NAMALWA (cell line): ENCODE measurements around the gene SPRY2.

Experiments used
- DNase-seq: peaks from one replicate; pipeline ENCODE4 v3.0.0-alpha.2; 2015; ENCODE audit warnings: low spot score

SPRY2 gene

GRCh38 chr13:80313668-80314256 lies 27.2 kb downstream of the SPRY2 start:
- no peak for DNase-seq

- no peak for DNase-seq
Observed at GRCh38 chr13:80312967-80313366, 28.0 kb downstream of the SPRY2 start.

DNA sequence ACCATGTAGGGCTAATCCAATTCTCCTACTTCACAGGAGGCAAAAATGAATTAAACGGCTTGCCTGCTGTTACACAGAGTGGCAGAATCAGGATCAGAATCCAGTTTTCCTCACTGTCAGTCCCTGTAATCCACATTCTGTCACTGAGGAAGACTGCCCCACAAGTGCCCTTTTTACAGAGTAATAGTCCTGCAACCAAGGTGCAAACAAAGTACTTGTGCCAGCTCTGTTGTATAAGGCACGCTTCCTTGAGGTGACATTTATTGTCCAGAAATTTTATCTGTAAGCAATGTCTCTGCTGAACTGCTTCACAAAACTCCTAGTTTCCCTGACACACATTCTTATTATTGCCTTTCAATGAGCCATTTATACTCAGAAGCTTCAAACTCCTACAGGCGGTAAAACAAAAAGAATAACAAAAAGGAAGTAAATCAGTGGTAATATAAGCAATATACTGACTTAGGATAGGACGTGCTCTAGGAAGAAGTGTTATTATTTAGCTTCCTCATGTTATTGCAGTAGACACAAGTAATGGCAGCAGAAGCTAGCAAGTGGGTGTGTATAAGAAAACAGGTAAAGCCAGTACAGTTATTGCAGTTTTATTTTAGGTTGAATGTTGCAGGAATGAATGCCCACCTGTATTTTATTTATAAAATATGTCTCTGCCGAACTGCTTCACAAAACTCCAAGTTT lies 28.8 kb downstream of the SPRY2 start:
- DNase-seq: no peak

DNA sequence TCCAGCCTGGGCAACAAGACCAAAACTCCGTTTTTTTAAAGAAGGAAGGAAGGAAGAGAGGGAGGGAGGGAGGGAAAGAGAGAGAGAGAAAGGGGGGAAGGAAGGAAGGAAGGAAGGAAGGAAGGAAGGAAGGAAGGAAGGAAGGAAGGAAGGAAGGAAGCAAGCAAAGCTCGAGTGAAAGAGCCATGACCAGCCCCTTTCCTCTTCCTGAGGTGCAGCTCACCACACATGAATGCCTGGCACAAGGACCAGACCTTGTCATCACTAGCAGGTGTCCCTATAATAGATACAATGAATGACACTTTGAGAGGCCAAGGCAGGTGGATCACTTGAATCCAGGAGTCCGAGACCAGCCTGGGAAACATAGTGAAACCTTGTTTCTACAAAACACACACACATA lies 31.0 kb downstream of the SPRY2 start:
- DNase-seq: no peak

DNA sequence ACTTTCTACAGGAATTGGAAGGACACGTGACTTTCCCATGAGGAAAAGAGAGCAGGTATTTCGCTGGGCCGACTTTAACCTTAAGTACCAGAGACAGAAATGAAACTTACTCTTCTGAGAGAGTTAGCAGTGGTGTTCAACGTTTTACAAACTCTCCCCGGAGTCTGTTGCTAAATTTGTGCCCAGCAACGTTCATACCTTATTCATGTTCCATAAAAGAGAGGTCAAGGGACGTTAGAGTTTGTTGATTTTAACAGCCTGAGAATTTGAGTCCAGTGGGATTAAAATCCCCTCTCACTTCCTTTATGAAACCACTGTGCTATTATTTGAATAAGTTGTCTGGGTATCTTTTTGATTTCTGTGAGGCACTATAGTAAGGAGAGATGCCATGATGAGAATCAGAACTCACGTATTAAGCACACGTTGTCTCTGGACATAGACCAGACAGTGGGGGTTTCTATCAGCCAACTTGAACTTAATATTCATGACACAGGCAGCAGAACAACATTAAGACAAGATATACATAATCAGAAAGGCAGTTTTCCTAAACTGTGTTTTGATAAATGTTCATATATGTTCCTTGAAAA lies 33.4 kb downstream of the SPRY2 start:
- DNase-seq: no peak

- no peak for DNase-seq
Observed at GRCh38 chr13:80306337-80306972, 34.5 kb downstream of the SPRY2 start.

DNA sequence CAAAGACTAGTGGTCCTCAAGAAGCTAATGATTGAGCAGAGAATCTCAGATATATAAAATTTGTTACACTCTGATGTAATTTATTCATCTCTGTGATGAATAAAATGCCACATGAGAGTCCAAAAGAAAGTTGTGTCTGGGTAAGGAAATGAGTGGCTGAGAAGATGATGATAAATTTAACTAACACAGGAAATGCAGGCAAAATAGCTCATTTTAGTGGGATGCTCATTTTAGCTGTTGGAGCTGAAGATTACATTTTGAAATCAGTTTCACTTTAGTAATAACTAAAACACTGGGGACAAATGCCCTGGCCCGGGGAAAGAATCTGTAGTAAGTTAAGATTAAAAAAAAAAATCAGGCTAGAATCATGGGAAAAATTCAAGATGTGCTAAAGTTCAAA lies 35.2 kb downstream of the SPRY2 start:
- no peak for DNase-seq

- no peak for DNase-seq
Observed at GRCh38 chr13:80303225-80303811, 37.6 kb downstream of the SPRY2 start.

GRCh38 chr13:80299046-80299445 lies 41.9 kb downstream of the SPRY2 start:
- no peak for DNase-seq

GRCh38 chr13:80297503-80297902 lies 43.4 kb downstream of the SPRY2 start:
- no peak for DNase-seq

DNA sequence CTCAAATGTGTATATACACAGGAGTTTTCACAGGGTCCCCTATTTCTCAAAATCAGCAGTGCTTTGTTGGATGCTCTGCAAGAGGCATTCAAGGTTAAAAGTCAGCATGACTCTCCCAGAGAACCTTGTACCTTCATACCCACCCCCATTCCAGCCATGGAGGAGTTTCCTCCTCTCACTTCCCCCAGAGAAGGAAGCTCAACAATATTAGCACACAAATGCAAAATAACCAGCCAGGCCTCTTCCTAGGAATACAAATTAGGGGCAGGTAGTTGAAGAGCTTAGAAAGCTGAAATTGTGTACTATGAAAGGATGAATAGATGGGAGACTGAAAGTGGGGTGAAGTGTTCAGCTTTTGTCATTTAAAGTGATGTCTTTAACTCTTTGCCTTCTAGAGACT lies 43.8 kb downstream of the SPRY2 start:
- no peak for DNase-seq

DNA sequence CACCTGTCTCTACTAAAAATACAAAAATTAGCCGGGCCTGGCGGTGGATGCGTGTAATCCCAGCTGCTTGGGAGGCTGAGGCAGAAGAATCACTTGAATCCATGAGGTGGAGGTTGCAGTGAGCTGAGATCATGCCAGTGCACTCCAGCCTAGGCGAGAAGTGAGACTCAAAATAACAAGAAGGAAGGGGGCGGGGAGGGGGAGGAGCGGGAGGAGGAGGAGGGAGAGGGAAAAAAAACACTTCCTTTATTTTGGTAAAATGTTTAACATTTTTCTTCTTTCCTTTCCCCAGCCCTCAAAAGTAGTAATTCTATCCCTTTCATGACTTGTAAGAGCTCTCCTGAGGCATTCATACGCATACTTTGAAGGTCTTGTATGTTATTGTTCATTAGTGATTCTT lies 44.3 kb downstream of the SPRY2 start:
- DNase-seq: no peak

DNA sequence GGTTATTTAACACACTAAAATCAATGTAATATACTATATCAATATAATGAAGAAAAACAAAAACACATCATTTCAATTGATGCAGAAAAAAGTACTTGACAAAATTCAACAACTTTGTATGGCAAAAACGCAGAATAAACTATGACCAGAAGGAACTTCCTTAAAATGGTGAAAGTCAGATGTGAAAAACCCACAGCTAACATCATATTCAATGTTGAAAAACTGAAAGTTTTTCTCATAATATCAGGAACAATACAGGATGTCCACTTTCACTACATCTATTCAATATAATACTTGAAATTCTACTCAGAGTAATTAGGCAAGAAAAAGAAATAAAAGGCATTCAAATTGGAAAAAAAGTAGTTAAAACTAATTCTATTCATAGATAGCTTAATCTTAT lies 50.3 kb downstream of the SPRY2 start:
- no peak for DNase-seq
